ENCODE results near the gene NPHP4.

- TF ChIP-seq CTCF (IDR thresholded peaks at IDR 0.05 in 2 of 3, conservative IDR thresholded peaks at IDR 0.05 in 1 of 3; ENCODE audit: borderline replicate concordance in 1 of 3, insufficient read depth in 1 of 3, low read depth in 2 of 3, low read length in 2 of 3) (no peak), EZH2 (IDR thresholded peaks at IDR 0.05) (no peak), REST (IDR thresholded peaks at IDR 0.05; ENCODE audit: low read depth) (no peak), YY1 (IDR thresholded peaks at IDR 0.05; ENCODE audit: extremely low read depth, insufficient replicate concordance, low read depth, low read length) (no peak), EZH2phosphoT487 (IDR thresholded peaks at IDR 0.05; ENCODE audit: borderline replicate concordance) (no peak), SP1 (IDR thresholded peaks at IDR 0.05; ENCODE audit: low read depth) (no peak), MAX (IDR thresholded peaks at IDR 0.05) (no peak), POLR2A (IDR thresholded peaks at IDR 0.05; ENCODE audit: borderline replicate concordance, extremely low read depth, insufficient read depth, insufficient read length) (no peak), JUND (IDR thresholded peaks at IDR 0.05) (no peak), ZBTB33 (IDR thresholded peaks at IDR 0.05; ENCODE audit: extremely low read depth, insufficient replicate concordance, low read length) (no peak), ELF1 (IDR thresholded peaks at IDR 0.05; ENCODE audit: borderline replicate concordance, low read depth) (no peak)
Measured at GRCh38 chr1:5913078-5913845, 79.0 kb downstream of the NPHP4 start.
